GM12878 (cell line): ENCODE data around the gene HTRA3. TPM values are rescaled to one million over a fixed set of nuclear protein-coding genes. Genes with fewer than 3 reads are reported as not detected.

Source experiments
- ATAC-seq: fragments of 200-7000 bp; cut with Tn5 transposase; 3 replicates; pipeline ENCODE4 v1.9.1; 2020; ENCODE audit warnings: mild to moderate bottlenecking, moderate library complexity
- BruUV-seq: library from RNA; stranded (reverse); fragments of 400-500 nt; replicated peaks from 2 replicates; lab custom pipeline; 2021; lab: Mats Ljungman, UMichigan
- CTCF ChIA-PET: fragments of 300-600 bp; sonication (Branson Sonifier 250); formaldehyde crosslinking; extraction: SDS; loops from one replicate; lab custom pipeline; 2021; ENCODE audit warnings: inconsistent platforms; lab: Yijun Ruan, JAX
- POLR2A ChIA-PET: fragments of 350-600 bp; formaldehyde crosslinking; extraction: SDS; loops from one replicate; lab custom pipeline; 2021; ENCODE audit warnings: inconsistent platforms; lab: Charles Lee
- RAD21 ChIA-PET: fragments of 300-600 bp; sonication (Branson Sonifier 250); formaldehyde crosslinking; loops from one replicate; lab custom pipeline; 2023; ENCODE audit warnings: antibody characterized with exemption; ENCODE audit not compliant: unreplicated experiment; lab: Charles Lee
- SMC1A ChIA-PET: fragments of 300-600 bp; sonication (Branson Sonifier 250); formaldehyde crosslinking; loops from one replicate; lab custom pipeline; 2023; ENCODE audit not compliant: unreplicated experiment, uncharacterized antibody; lab: Charles Lee
- DNase-seq: peaks from one replicate; pipeline ENCODE4 v3.0.0-alpha.2; 2011; ENCODE audit warnings: low read depth, low spot score
- FAIRE-seq: peaks from 3 replicates; lab custom pipeline; 2011; peaks lifted over from hg19 to GRCh38; lab: Jason Lieb, UNC
- H2AFZ ChIP-seq: 2 replicates; pipeline ENCODE4 v1.6.0; 2011; ENCODE audit warnings: low read depth, low read length, control low read depth; ENCODE audit not compliant: control insufficient read depth
- H3K27ac ChIP-seq: 2 replicates; pipeline ENCODE4 v1.5.1; 2011; ENCODE audit warnings: control low read depth; ENCODE audit not compliant: control insufficient read depth, insufficient read depth
- H3K27me3 ChIP-seq, 2 experiments: replicated peaks in 1 of 2; 2 replicates each; pipeline versions ENCODE4 v1.6.0 to v1.6.1; 2011; ENCODE audit warnings: low read length in 1 of 2; ENCODE audit not compliant: control insufficient read depth in 2 of 2, insufficient read depth in 2 of 2
- H3K36me3 ChIP-seq, 2 experiments: 2 replicates each; pipeline ENCODE4 v1.5.1; 2011; ENCODE audit warnings: low read length in 1 of 2; ENCODE audit not compliant: control insufficient read depth in 2 of 2, insufficient read depth in 2 of 2
- H3K4me1 ChIP-seq: 2 replicates; pipeline ENCODE4 v1.6.1; 2011; ENCODE audit warnings: mild to moderate bottlenecking, low read length, moderate library complexity, mixed read lengths; ENCODE audit not compliant: control insufficient read depth, insufficient read depth
- H3K4me2 ChIP-seq: 2 replicates; pipeline ENCODE4 v1.6.0; 2011; ENCODE audit warnings: control low read depth; ENCODE audit not compliant: control insufficient read depth, insufficient read depth
- H3K4me3 ChIP-seq: fragments of 200-600 bp; sonication (generic); 2 replicates; pipeline ENCODE4 v1.5.1; 2016
- H3K79me2 ChIP-seq: 2 replicates; pipeline ENCODE4 v1.6.0; 2011; ENCODE audit warnings: low read length; ENCODE audit not compliant: control insufficient read depth, insufficient read depth
- H3K9ac ChIP-seq: 2 replicates; pipeline ENCODE4 v1.8.0; 2011; ENCODE audit warnings: low read length, control low read depth, mixed read lengths; ENCODE audit not compliant: control insufficient read depth, insufficient read depth
- H3K9me3 ChIP-seq: replicated peaks from 3 replicates; pipeline ENCODE4 v1.5.1; 2011; ENCODE audit warnings: mild to moderate bottlenecking, low read length; ENCODE audit not compliant: control insufficient read depth, insufficient read depth
- H4K20me1 ChIP-seq: 2 replicates; pipeline ENCODE4 v1.6.0; 2011; ENCODE audit not compliant: control insufficient read depth, insufficient read depth
- ASH2L ChIP-seq: fragments of 300-600, 200-600 bp; sonication (generic); IDR thresholded peaks from 2 replicates; pipeline ENCODE4 v1.6.1; 2017; ENCODE audit warnings: low read depth, mild to moderate bottlenecking, borderline replicate concordance
- ATF2 ChIP-seq: IDR thresholded peaks from 2 replicates; pipeline ENCODE4 v1.6.1; 2012; ENCODE audit warnings: low read length, inconsistent platforms
- CHD2 ChIP-seq: IDR thresholded peaks from 2 replicates; pipeline ENCODE4 v1.6.1; 2011; ENCODE audit warnings: low read depth, low read length, improper control_type of control experiment, borderline replicate concordance
- E2F4 ChIP-seq: IDR thresholded peaks from 2 replicates; pipeline ENCODE4 v1.6.1; 2012; ENCODE audit warnings: low read depth, low read length, improper control_type of control experiment
- ELK1 ChIP-seq: IDR thresholded peaks from 2 replicates; pipeline ENCODE4 v1.6.1; 2012; ENCODE audit warnings: low read depth, low read length, improper control_type of control experiment
- EZH2 ChIP-seq: IDR thresholded peaks from 2 replicates; pipeline ENCODE4 v1.6.1; 2012; ENCODE audit warnings: low read depth, mild to moderate bottlenecking, control low read depth, inconsistent platforms, low read length, borderline replicate concordance; ENCODE audit not compliant: control insufficient read depth
- IRF5 ChIP-seq: fragments of 450-650 bp; IDR thresholded peaks from 2 replicates; pipeline ENCODE4 v1.6.1; 2017; ENCODE audit warnings: borderline replicate concordance
- MTA2 ChIP-seq: fragments of 450-650 bp; IDR thresholded peaks from 2 replicates; pipeline ENCODE4 v1.6.1; 2016; ENCODE audit warnings: low read depth, mild to moderate bottlenecking, moderate library complexity
- NFYA ChIP-seq: IDR thresholded peaks from 2 replicates; pipeline ENCODE4 v1.6.1; 2011; ENCODE audit warnings: low read depth, mild to moderate bottlenecking, low read length, improper control_type of control experiment, borderline replicate concordance
- RB1 ChIP-seq: fragments of 450-650 bp; formaldehyde crosslinking; IDR thresholded peaks from 2 replicates; pipeline ENCODE4 v1.6.1; 2017; ENCODE audit warnings: mild to moderate bottlenecking, borderline replicate concordance
- REST ChIP-seq: IDR thresholded peaks from 2 replicates; pipeline ENCODE4 v1.6.1; 2012; ENCODE audit warnings: mild to moderate bottlenecking, low read depth, low read length
- RUNX3 ChIP-seq: IDR thresholded peaks from 2 replicates; pipeline ENCODE4 v1.6.1; 2012; ENCODE audit warnings: low read length, inconsistent platforms
- ZBTB33 ChIP-seq: fragments of 450-650 bp; IDR thresholded peaks from 2 replicates; pipeline ENCODE4 v1.6.1; 2017; ENCODE audit warnings: mild to moderate bottlenecking
- ZNF207 ChIP-seq: fragments of 450-650 bp; IDR thresholded peaks from 2 replicates; pipeline ENCODE4 v1.6.1; 2014; ENCODE audit warnings: antibody characterized with exemption, mild to moderate bottlenecking, borderline replicate concordance
- WGBS: methylation state at CpG from one replicate; pipeline ENCODE4 v1.1.6; 2016; ENCODE audit warnings: low lambda C conversion rate; ENCODE audit not compliant: insufficient replicate concordance, insufficient coverage; ENCODE audit errors: missing lambda C conversion rate; 5-methylcytosine and 5-hydroxymethylcytosine counted together
- in situ Hi-C: fragments of 300-500 bp; cut with MboI; formaldehyde crosslinking; loops from 9 replicates; pipeline ENCODE4 v1.14.3; 2018; ENCODE audit warnings: mixed read lengths
- intact Hi-C: fragments of 100-400 bp; cut with micrococcal nuclease; formaldehyde crosslinking; loops from one replicate; pipeline ENCODE4 v1.14.2; 2022; ENCODE audit not compliant: unreplicated experiment
- polyA plus RNA-seq, 11 experiments: library from polyadenylated mRNA; depleted of rRNA in 4 of 11; unstranded in 6 of 11; stranded (reverse) in 5 of 11; fragments of >200 nt; fragmentation: Nextera tagmentation in 4 of 11; fragmentation: Illumina TruSeq in 1 of 11; extraction: Ambion mirVana in 4 of 11; extraction: Trizol in 1 of 11; gene quantifications; 1 replicate in 1 of 11; 2 replicates in 10 of 11; pipeline versions ENCODE4 v1.2.1 to v1.2.3, GENCODE V29; 2011 to 2016; ENCODE audit warnings: inconsistent platforms in 2 of 11, missing spikeins in 2 of 11, low read depth in 1 of 11
- total RNA-seq, 4 experiments: library from RNA; depleted of rRNA in 3 of 4; stranded (reverse); fragments of >200 nt in 3 of 4; fragmentation: Illumina TruSeq in 1 of 4; extraction: Trizol in 1 of 4; gene quantifications; 2 replicates each; pipeline versions ENCODE4 v1.2.1 to v1.2.3, GENCODE V29; 2013 to 2021

The HTRA3 gene
- total and polyA plus RNA-seq, 10 of the 15 experiments (the other 5 are each of a cell fraction or from before 2014, with no cell fraction given), result 0.04 to 1.2 (median 0.08) TPM; not detected in 7

GRCh38 chr4:8329560-8329858 is 60.0 kb downstream of the HTRA3 start:
- H2AFZ ChIP-seq, result no peak overlapping the region
- no TSS peak for BruUV-seq
- DNase-seq (no peak), ATAC-seq (no peak), FAIRE-seq (no peak)
- ChIA-PET SMC1A (no interaction called here), RAD21 (interaction anchor here (0.7 kb wide), 1 partner anchor 229 kb away, joined by 3 read pairs; no protein-coding TSS in a partner anchor), CTCF (no interaction called here), POLR2A (interaction anchor here (0.5 kb wide), 1 partner anchor 167 kb away, joined by 5 read pairs; no protein-coding TSS in a partner anchor)
- no peak overlapping the region for H3K4me2 ChIP-seq
- no peak overlapping the region for H3K27ac ChIP-seq
- intact Hi-C loops, result loop anchor here (10.0 kb wide), 1 partner anchor 75 kb away; no protein-coding TSS in a partner anchor
- H4K20me1 ChIP-seq, result no peaks in the 10 kb centered on the region
- no peaks in the 10 kb centered on the region for H3K4me1 ChIP-seq
- whole genome bisulfite sequencing, result 29% methylated on average over 6 of the region's 6 CpGs
- no peaks in the 10 kb centered on the region for H3K36me3 ChIP-seq
- no peaks in the 10 kb centered on the region for H3K79me2 ChIP-seq
- TF ChIP-seq E2F4 (no peak), ATF2 (no peak), ZBTB33 (no peak), CHD2 (no peak), MTA2 (no peak), IRF5 (no peak), EZH2 (no peak), ELK1 (no peak), ASH2L (no peak), ZNF207 (no peak), RB1 (no peak), RUNX3 (no peak), NFYA (no peak), REST (no peak)
- in situ Hi-C loops, result no loop called here
- H3K9me3 ChIP-seq, result no peaks in the 10 kb centered on the region
- H3K27me3 ChIP-seq, result peaks cover 0 to 6% of the 10 kb centered on the region in 2 experiments; a peak in 2 of 4 replicates
- H3K4me3 ChIP-seq, result no peak overlapping the region
- no peak overlapping the region for H3K9ac ChIP-seq
